ENCODE measurements around the gene POU6F1. TPM values are rescaled to one million over a fixed set of nuclear protein-coding genes. Genes with fewer than 3 reads are reported as not detected.

The POU6F1 gene
- polyA plus RNA-seq, 3 donors, result 0.65 to 5.2 TPM; not detected in 1

- no peak overlapping the region for H3K4me3 Mint-ChIP-seq
- TF ChIP-seq CTCF (IDR thresholded peaks at IDR 0.05), result no peak
- H3K27me3 Mint-ChIP-seq (ENCODE audit: low read depth in 3 of 3), result peaks cover 0 to 1% (median 0%) of the 10 kb centered on the region in 3 donors
- Histone ChIP-seq H3K9ac (ENCODE audit: insufficient read depth, low read length, poor library complexity, severe bottlenecking) (no peak overlapping the region), H3K27ac (ENCODE audit: low read depth in 1 of 2, low read length in 2 of 2) (no peak overlapping the region), H3K79me2 (ENCODE audit: insufficient read depth, low read length) (no peaks in the 10 kb centered on the region), H3K4me3 (replicated peaks in 1 of 3; ENCODE audit: low read depth in 2 of 3, low read length in 3 of 3) (no peak overlapping the region), H3K4me2 (replicated peaks; ENCODE audit: extremely low read depth, low read length, poor library complexity, severe bottlenecking) (no peak overlapping the region), H3K9me3 (replicated peaks in 1 of 2; ENCODE audit: control insufficient read depth in 1 of 2, insufficient read depth in 1 of 2, low read length in 2 of 2) (no peaks in the 10 kb centered on the region), H3K36me3 (replicated peaks in 1 of 2; ENCODE audit: control insufficient read depth in 1 of 2, insufficient read depth in 2 of 2, low read length in 2 of 2) (no peaks in the 10 kb centered on the region), H2AFZ (ENCODE audit: insufficient read depth, low read depth, low read length, poor library complexity, severe bottlenecking) (no peak overlapping the region), H4K20me1 (ENCODE audit: insufficient read depth, low read length) (no peaks in the 10 kb centered on the region), H3K27me3 (ENCODE audit: control insufficient read depth in 2 of 2, insufficient read depth in 2 of 2, low read length in 2 of 2) (no peaks in the 10 kb centered on the region), H3K4me1 (ENCODE audit: control insufficient read depth in 1 of 2, insufficient read depth in 2 of 2, low read length in 2 of 2) (peaks cover 14 to 16% of the 10 kb centered on the region in 2 donors)
- H3K27ac Mint-ChIP-seq, result no peak overlapping the region
- 100% methylated on average over 5 of the region's 7 CpGs for WGBS (ENCODE audit: insufficient coverage)
- intact Hi-C loops (cut with micrococcal nuclease), result no loop called here
- no peaks in the 10 kb centered on the region for H3K9me3 Mint-ChIP-seq
- peaks cover 17% of the 10 kb centered on the region for H3K4me1 Mint-ChIP-seq
- H3K36me3 Mint-ChIP-seq, result peaks cover 1 to 4% of the 10 kb centered on the region in 2 donors
- no peak for DNase-seq
Measured at GRCh38 chr12:51195841-51196240, 22.0 kb downstream of the POU6F1 start.

- Histone ChIP-seq H3K36me3 (replicated peaks in 1 of 2; ENCODE audit: control insufficient read depth in 1 of 2, insufficient read depth in 2 of 2, low read length in 2 of 2) (no peaks in the 10 kb centered on the region), H3K27me3 (ENCODE audit: control insufficient read depth in 2 of 2, insufficient read depth in 2 of 2, low read length in 2 of 2) (no peaks in the 10 kb centered on the region), H3K4me2 (replicated peaks; ENCODE audit: extremely low read depth, low read length, poor library complexity, severe bottlenecking) (no peak overlapping the region), H3K27ac (ENCODE audit: low read depth in 1 of 2, low read length in 2 of 2) (no peak overlapping the region), H3K4me3 (replicated peaks in 1 of 3; ENCODE audit: low read depth in 2 of 3, low read length in 3 of 3) (no peak overlapping the region), H3K4me1 (ENCODE audit: control insufficient read depth in 1 of 2, insufficient read depth in 2 of 2, low read length in 2 of 2) (no peaks in the 10 kb centered on the region), H2AFZ (ENCODE audit: insufficient read depth, low read depth, low read length, poor library complexity, severe bottlenecking) (no peak overlapping the region), H3K9me3 (replicated peaks in 1 of 2; ENCODE audit: control insufficient read depth in 1 of 2, insufficient read depth in 1 of 2, low read length in 2 of 2) (no peaks in the 10 kb centered on the region), H3K79me2 (ENCODE audit: insufficient read depth, low read length) (no peaks in the 10 kb centered on the region), H3K9ac (ENCODE audit: insufficient read depth, low read length, poor library complexity, severe bottlenecking) (no peak overlapping the region), H4K20me1 (ENCODE audit: insufficient read depth, low read length) (no peaks in the 10 kb centered on the region)
- intact Hi-C loops (cut with micrococcal nuclease), result no loop called here
- 95% methylated on average over 4 of the region's 5 CpGs for WGBS (ENCODE audit: insufficient coverage)
- TF ChIP-seq CTCF (IDR thresholded peaks at IDR 0.05), result no peak
- Mint-ChIP-seq H3K4me3 (no peak overlapping the region), H3K27ac (no peak overlapping the region), H3K9me3 (peaks cover 0 to 2% (median 0%) of the 10 kb centered on the region in 7 donors), H3K36me3 (peaks cover 1 to 4% of the 10 kb centered on the region in 2 donors), H3K27me3 (ENCODE audit: low read depth in 3 of 3) (peaks cover 0 to 1% (median 0%) of the 10 kb centered on the region in 3 donors), H3K4me1 (no peaks in the 10 kb centered on the region)
- no peak for DNase-seq
Measured at GRCh38 chr12:51192284-51192671, 25.6 kb downstream of the POU6F1 start.

Measured in CD14-positive monocyte (primary cell).